HG02938 (cell line): ENCODE results near the gene MATK.

Experiments used
- ATAC-seq: cut with Tn5 transposase; IDR thresholded peaks from one replicate; pipeline ENCODE4 v1.9.1; 2021; ENCODE audit warnings: mild to moderate bottlenecking, moderate library complexity; ENCODE audit not compliant: unreplicated experiment

MATK gene

DNA sequence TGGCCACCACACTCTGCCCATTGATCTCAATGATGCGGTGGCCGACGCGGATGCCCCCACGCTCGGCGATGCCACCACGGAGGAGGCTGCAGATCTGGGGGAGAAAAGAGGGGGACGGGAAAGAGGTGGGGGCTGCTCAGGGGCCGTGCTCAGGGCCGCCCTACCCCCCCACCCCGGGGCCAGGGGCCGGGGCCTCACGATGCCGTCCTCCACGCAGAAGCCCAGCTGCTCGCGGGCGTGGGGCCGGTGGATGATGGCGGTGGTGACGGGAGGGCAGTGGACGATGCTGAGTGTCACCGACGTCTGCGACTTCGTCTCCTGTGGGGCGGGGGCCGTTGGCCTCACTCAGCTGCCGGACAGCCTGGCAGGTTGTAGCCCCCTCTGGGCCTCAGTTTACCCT is 34.9 kb downstream of the MATK start:
- ATAC-seq, result no peak

DNA sequence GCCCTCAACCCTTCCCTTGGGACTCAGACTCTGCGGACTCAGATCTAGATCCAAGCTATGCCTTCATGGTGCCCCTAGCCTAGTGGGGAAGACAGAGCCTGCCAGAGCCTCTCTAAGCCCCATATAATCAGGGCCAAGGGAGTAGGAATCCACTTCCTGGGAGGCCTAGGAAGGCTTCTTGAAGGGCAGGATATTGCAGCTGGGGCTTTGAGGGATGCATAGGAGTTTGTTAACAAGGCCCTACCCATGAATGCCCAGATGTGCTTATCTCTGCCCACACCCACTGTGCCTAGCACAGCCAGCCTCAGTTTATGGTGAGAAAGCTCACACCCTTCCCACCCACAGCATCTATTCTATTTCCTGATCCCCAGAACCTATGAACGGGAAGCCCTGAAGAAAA is 36.0 kb downstream of the MATK start:
- ATAC-seq, result no peak

DNA sequence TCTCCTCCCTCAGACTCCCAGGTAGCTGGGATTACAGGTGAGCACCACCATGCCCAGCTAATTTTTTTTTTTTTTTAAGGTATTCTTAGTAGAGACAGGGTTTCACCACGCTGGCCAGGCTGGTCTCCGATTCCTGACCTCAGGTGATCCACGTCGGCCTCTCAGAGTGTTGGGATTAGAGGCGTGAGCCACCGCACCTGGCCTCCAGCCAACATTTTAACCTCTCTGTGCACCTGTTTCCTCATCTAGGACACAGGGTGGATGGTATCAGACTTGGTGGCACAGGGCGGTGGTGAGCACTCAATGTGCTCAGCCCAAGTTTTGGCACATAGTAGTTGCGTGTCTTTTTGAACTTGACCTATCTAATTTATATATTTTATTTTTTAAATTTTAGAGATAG is 37.2 kb downstream of the MATK start:
- no peak for ATAC-seq

- no peak for ATAC-seq
Measured at GRCh38 chr19:3746371-3747056, 39.7 kb downstream of the MATK start.

- no peak for ATAC-seq
Measured at GRCh38 chr19:3745363-3746045, 40.7 kb downstream of the MATK start.

DNA sequence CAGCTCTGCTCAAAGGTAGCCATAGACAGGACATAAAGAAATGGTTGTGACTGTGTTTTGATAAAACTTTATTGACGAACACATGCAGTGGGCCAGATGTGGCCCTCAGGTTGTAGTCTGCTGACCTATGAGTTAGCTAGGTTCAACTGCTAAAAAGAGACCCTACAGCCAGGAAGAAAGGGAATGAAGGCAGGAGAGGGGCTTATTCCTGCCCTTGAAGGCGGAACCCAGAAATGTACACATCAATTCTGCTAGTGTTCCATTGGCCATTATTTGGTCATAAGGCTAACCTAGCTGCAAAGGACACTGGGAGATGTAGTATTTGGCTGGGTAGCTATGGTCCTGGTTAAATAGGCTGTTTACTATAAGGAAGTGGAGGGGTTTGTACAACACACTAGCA is 42.7 kb downstream of the MATK start:
- ATAC-seq, result no peak

DNA sequence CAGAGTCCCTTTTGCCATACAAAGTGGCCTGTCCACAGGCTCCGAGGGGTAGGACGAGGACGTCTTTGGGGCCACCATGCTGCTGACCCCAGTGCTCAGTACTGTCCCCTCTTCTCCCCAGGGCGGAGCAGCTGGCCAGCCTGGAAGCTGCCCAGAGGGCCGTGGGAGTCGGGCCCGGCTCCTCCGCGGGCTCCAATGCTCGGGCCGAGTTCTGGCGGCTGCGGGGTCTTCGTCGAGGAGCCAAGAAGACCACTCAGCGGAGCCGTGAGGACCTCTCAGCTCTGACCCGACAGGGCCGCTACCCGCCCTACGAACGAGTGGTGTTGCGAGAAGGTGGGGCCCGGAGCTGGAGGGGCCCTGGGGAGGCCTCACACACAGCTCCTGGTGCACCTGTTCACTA is 45.8 kb downstream of the MATK start:
- ATAC-seq, result no peak

DNA sequence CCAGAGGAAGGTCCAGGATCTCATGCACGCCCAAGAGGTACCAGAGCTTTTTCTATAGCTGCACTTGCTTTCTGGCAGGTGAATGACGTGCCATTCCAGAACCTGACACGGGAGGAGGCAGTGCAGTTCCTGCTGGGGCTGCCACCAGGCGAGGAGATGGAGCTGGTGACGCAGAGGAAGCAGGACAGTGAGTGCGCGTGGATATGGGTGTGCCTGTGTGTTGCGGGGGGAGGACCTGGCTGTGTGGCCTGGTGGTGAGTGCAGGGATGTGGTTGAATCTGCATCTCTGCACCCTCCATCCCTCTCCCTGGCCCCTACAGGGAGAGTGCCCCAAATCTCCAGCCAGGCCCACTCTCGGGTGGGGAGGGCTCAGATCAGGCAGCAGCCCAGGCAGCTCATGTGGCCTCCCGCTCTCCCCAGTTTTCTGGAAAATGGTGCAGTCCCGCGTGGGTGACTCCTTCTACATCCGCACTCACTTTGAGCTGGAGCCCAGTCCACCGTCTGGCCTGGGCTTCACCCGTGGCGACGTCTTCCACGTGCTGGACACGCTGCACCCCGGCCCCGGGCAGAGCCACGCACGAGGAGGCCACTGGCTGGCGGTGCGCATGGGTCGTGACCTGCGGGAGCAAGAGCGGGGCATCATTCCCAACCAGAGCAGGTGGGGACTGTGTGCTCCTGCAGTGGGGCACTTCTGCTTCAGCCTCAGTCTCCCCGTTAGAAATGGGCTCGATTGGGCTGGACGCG is 47.5 kb downstream of the MATK start:
- no peak for ATAC-seq

DNA sequence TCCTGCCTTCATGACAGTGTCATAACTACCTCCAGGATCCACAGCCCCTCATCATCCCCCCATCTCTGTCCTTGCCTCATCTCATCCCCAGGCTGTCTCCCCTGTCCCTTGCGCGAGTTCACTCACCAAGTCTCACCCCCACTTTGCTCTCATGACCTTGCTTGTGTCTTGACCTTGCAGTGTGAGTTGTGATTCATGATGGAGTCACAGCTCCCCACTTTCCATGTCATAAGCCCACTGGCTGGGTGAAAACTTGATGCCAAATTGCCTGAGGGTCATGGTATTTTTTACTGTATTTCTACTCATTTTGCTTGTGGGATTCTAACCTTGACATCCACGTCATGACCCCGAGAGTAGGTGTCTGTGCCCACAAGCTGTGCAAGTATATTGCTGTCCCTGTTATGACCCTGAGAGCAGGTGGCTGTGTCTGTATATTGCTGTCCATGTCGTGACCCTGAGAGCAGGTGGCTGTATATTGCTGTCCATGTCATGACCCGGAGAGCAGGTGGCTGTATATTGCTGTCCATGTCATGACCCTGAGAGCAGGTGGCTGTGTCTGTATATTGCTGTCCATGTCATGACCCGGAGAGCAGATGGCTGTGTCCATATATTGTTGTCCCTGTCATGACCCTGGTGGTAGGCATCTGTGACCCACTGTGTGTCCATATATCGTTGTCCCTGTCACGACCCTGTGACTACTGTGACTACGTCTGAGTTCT is 48.5 kb downstream of the MATK start:
- ATAC-seq, result no peak

DNA sequence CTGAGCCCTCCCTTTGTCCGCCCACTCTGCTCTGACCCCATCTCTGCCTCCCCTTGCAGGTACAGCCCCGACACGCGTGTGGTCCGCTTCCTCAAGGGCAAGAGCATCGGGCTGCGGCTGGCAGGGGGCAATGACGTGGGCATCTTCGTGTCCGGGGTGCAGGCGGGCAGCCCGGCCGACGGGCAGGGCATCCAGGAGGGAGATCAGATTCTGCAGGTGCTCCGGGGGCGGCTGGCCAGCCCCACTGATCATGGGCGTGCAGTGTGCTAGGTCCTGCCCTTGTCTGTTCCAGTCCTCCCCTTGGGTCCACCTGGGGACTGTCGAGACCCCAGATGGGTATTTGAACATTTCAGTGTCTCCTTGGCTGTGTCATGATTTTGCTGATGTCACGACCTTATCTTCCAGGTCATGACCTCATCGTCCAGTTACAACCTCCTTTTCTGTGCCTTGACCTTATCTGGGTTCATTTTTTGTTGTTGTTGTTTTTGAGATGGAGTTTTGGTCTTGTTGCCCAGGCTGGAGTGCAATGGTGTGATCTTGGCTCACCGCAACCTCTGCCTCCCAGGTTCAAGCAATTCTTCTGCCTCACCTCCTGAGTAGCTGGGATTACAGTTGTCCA is 50.0 kb downstream of the MATK start:
- no peak for ATAC-seq

GRCh38 chr19:3734310-3734600 is 51.9 kb downstream of the MATK start:
- ATAC-seq, result no peak

GRCh38 chr19:3733549-3734309 is 52.5 kb downstream of the MATK start:
- ATAC-seq, result no peak

DNA sequence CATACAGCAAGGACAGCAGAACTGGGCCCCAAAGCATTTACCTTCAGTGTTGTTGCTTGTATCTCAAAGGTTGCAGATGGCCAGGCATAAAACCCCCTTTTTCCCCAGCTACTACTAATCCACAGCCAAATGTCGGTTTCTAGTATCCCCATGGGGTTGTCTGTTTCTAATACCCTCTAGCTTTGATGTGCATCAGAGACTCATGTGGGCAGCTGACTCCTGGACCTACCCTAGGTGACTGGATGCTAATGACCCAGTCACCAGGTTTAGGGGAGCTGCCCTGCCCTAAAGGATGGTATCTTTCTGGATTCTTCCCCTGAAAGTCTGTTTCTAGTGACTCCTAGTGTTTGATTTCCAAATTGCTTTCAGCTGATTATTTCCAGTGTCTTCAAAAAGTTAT is 54.1 kb downstream of the MATK start:
- ATAC-seq, result no peak

DNA sequence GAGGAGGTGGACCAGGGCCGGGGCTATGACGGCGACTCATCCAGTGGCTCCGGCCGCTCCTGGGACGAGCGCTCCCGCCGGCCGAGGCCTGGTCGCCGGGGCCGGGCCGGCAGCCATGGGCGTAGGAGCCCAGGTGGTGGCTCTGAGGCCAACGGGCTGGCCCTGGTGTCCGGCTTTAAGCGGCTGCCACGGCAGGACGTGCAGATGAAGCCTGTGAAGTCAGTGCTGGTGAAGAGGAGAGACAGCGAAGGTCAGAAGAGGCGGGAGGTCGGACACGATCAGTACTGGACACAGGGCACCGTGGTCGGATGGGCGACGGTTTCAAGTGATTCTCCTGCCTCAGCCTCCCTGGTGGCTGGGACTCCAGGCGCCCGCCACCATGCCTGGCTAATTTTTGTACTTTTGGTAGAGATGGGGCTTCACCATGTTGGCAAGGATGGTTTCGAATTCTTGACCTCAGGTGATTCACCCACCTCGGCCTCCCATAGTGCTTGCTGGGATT is 55.7 kb downstream of the MATK start:
- ATAC-seq, result no peak
